Frontal cortex (tissue), 4 donors: ENCODE results near the gene MYNN. TPM values are rescaled to one million over a fixed set of nuclear protein-coding genes. Genes with fewer than 3 reads are reported as not detected.

ENCODE experiments used
- DNase-seq, 2 donors: peaks; one replicate each; pipeline ENCODE4 v3.0.0; 2012; ENCODE audit warnings: low spot score in 2 of 2
- FAIRE-seq: peaks from 2 replicates; lab custom pipeline; 2012; peaks lifted over from hg19 to GRCh38; lab: Jason Lieb, UNC
- total RNA-seq: library from RNA; depleted of rRNA; stranded (reverse); fragments of >200 nt; gene quantifications from one replicate; pipeline ENCODE4 v1.2.3, GENCODE V29; 2014
- donor health status: control.
- donor health status: control.
- donor health status: control.

MYNN gene
- total RNA-seq, 1 donor from 2014 or later = 44.4 TPM

DNA sequence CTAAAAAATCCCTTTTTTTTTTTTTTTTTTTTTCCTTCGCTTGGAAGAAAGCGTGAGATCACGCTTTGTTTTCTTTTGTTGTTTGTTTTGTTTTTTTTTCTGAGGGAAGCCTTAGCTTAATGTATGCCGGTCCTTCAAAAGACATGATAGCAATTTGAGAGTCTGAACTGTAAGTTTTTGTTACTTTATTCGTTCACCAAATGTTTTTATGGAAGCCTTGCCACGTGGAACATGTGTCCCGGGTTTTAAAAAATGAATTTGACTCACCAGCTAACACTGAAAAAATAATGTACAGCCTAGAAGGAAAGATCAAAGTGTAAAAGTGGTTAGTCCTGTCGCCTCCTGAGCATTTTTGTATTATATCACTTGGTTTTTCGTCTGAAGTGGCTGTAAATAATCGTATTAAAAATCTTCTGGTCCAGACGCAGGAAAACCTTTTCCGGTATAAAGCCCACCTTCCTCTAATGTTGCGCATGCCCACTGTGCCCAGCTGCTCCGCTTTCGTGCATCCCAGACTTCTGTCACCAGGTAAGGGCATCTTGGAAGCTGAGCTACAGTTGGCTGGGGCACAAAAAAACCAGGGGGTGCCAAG is 795 bp upstream of the MYNN start:
- FAIRE-seq (no peak), DNase-seq (peak; percentile 25 to 39)

DNA sequence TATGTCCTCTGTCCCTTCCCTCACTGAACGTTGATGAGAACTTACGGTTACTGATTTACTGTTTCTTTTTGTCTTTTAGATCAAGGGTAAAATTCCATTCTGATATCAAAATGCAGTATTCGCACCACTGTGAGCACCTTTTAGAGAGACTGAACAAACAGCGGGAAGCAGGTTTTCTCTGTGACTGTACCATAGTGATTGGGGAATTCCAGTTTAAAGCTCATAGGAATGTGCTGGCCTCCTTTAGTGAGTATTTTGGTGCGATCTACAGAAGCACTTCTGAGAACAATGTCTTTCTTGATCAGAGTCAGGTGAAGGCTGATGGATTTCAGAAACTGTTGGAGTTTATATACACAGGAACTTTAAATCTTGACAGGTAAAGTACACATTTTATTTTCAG is 990 bp downstream of the MYNN start:
- no peak for FAIRE-seq
- DNase-seq = no peak

DNA sequence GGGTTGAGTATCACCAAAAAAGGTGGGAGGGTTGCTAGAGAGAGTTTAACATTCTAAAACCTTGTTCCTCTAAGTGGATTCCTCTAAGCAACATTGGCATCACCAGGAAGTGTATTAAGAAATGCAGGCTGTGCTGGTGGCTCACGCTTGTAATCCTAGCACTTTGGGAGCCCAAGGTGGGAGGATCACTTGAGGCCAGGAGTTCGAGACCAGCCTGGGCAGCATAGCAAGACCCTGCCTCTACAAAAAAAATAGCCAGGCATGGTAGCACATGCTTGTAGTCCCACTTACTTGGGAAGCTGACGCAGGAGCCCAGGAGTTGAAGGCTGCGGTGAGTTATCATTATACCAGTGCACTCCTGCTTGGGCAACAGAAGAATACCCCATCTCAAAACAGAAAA is 4.6 kb downstream of the MYNN start:
- no peak for FAIRE-seq
- no peak for DNase-seq

DNA sequence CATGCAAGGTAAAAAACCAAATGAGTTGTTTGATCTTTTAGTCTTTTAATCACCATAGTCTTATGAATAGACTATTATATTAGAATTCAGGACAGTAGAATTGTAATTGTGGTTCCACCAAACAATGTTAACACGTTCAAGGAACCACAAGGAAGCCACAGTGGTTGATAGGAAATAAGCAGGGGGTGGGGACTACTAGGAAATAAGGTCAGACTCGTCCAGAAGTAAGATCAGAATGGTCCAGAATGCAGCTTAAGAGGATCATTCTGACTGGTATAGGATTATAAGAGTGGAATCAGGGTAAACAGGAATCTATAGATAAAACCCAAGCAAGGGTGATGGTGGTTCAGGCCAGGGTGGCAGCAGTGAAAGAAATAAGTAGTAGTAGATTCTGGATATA is 7.5 kb downstream of the MYNN start:
- FAIRE-seq (no peak), DNase-seq (no peak)

DNA sequence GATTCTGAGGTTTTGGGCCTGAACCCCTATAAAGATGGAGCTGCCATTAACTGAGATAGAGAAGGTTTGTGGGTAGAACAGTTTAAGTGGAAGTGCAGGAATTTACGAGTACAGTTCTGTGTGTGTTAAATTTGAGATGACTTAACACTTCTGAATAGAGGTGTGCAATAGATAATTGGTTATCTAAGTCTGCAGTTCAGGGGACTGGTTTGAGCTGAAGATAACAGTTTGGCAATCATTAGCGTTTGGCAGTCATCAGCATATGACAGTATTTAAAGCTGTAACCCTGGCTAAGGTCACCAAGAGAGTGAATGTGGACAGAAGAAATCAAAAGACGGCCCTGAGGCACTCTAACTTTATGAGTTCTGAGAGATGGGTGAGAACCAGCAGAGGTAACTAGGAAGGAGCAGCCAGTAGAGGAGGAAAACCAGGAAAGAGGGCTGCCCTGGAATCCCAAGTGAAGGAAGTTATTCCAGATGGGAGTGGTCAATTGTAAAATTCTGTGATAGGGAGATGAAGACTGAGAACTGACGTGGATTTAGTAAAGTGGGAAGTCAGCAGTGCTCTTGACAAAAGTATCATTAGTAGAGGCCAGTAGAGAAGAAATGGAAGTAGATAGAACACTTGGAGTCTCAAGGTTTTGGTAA is 8.1 kb downstream of the MYNN start:
- no peak for DNase-seq
- FAIRE-seq = no peak

DNA sequence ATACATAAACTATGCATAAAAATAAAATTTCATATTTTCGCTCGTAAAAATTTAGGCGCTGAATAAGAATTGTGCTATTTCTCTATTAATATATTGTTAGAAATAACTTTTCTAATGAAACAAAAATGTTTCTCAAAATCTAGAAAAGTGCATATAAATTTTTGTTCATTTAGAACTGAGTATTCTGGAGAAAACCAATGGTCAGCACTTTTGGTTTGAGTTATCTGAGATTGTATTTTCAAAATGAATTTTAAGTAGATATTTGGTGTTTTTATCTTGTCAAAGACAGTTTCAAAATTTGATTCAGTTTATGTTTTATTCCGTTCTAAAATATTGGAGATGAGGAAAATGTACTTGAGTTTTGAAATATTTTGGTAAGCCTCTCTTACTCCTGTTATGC is 13.9 kb downstream of the MYNN start:
- no peak for FAIRE-seq
- no peak for DNase-seq

DNA sequence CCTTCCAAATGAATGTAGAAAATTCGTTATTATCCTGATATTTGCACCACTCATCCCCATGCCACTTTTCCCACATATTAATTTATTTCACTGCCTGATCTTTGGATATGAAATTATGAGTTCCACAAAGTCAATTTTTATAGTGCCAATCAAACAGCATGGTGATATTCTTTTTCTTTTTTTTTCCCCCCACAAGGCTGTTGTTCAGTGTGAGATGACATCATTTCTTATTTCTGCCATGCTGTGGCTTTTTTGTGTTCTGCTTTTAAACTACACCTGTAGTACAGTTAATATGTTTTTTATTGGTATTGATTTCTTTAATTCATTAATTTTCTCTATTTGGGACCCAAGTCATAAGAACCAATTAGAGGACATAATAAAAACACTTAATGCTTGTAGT is 14.6 kb downstream of the MYNN start:
- DNase-seq (no peak), FAIRE-seq (no peak)

DNA sequence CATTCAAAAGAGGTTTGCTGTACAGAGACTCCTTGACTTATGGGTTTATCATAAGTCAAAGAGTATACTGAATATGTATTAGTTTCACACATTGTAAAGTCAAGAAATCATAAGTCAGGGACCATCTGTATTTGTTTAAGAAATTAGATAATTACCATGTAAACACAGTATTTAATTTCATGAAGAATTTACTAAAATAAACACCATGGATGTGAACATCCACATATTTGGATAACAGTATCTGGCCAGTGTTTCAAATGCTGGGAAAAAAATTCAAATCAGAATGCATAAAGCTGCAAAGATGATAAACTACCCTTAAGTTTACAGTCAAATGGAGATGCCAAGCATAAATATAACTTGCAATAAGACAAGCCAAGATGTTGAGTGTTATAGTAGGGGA is 17.0 kb downstream of the MYNN start:
- DNase-seq (no peak), FAIRE-seq (no peak)

DNA sequence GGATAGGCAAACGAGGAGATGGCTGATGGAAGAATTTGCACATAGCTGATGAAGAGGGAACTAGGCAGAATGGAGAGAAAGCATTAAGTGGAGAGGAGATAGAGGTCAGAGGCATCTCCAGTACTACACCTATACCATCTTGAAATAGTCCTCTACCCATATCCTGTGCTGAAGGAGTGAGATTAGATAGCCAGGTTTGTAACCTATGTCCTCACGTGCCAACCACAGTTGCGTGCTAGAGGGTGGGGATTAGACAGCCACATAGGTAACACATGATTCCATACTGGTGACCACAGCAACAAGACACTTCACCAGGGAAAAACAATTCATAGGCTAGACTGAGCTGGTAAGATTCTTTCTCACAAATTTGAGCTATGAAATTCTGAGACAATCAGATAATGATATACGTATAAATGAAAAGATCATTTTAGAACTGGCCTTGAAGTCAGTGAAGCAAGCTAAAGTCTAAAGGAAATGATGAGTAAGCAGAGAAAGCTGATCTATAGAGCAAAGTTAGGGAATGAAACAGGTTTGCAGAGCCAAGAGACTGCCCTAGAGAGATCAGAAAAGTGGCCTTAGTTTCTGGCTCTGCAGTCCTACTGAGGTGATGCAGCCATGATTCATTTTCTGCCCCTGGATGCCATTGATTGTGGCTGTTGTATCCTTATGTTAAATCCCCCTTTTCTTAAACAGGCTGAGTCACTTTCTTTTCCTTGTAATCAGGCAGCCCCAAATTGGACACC is 17.7 kb downstream of the MYNN start:
- DNase-seq (no peak), FAIRE-seq (no peak)

DNA sequence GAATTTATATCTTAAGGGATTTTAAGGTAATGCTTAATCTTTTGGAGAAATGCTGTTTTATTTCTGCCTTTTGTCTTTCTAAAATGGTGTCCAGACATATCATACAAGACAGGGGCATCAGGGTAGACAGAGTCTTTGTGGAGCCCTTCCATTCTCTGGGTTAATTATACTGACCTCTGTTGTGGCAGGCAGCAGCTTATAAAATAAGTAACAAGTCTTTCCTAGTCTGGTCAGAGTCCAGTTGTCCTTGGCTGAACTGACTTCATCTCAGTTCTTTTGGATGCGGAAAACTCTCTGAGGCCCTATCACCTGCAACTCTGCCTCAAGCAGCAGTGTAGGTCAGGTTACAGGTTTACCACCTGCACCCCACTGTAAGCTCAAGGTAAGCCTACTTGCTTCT is 19.2 kb downstream of the MYNN start:
- DNase-seq (no peak), FAIRE-seq (no peak)

DNA sequence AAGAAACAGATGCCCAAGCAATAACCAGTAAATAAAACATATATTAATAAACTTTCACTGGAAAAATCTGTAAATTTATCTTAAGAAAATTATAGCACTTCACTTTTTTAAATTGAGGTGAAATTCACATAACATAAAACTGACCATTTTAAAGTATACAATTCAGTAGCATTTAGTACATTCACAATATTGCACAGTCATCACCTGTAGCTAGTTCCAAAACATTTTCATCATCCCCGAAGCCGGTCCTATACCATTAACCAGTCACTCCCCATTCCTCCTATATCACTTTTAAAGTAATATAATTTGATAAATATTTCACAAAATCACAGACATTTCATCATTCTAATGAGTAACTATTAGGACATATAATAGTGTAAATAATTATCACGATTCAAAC is 31.5 kb downstream of the MYNN start:
- FAIRE-seq (no peak), DNase-seq (no peak)

DNA sequence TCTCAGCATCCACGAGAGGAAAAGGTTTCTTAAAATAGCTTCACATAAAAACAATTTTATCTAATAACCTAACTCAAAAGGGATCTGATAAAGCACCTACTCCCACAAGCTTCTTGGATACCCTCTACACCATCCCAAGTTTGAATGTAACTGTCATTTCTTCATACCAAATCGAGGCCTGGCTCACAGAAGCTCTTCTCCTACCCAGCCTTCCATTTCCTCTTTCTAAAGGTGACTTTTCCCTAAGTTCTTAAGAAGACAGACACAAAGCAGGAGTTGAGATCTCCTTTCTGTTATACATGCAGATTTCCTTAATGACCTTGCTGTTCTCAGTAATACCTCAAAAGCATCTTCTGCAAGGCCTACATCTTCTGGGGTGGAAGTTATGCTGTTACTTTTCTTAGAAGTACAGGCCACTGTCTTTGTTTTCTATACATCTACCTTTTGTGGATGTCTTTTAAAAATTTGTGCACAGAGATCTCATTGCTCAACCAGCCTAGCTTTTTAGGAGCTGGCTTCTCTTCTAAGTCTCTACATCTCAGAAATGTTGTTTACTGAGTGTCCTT is 36.1 kb downstream of the MYNN start:
- DNase-seq (no peak), FAIRE-seq (no peak)

DNA sequence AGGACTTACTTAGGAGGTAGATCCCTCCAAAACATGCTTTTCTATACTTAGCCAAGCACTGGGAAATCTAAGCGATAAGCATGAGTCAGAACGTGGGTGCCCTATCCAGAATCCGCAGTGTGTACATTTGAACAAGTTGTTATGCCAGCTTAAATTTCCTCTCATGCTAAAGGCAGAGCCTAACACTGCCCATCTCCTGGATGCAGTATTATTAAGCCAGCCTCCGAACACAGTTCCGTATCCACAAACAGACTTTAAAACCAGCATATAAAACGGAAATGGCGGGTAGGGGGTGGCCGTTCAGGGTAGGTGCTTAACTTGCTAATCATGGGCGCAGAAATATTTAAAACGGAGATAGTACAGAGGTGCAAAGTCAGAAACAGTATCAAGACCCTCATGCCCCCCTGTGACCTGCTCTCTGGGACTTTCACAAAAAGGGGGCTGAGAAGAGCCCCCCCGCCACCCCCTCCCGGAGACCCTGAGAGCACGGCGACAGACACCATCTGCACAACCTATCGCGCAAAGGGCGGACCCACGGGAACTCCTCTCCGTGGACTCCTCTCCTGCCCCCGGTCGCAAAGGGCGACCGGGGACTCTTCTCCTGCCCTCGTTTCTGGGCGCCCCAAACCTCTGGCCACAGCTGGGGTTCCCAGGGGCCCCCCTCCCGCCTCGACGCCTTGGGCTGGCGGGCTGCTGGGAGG is 38.6 kb downstream of the MYNN start:
- DNase-seq = peak in 1 of 2 donors; percentile 19

DNA sequence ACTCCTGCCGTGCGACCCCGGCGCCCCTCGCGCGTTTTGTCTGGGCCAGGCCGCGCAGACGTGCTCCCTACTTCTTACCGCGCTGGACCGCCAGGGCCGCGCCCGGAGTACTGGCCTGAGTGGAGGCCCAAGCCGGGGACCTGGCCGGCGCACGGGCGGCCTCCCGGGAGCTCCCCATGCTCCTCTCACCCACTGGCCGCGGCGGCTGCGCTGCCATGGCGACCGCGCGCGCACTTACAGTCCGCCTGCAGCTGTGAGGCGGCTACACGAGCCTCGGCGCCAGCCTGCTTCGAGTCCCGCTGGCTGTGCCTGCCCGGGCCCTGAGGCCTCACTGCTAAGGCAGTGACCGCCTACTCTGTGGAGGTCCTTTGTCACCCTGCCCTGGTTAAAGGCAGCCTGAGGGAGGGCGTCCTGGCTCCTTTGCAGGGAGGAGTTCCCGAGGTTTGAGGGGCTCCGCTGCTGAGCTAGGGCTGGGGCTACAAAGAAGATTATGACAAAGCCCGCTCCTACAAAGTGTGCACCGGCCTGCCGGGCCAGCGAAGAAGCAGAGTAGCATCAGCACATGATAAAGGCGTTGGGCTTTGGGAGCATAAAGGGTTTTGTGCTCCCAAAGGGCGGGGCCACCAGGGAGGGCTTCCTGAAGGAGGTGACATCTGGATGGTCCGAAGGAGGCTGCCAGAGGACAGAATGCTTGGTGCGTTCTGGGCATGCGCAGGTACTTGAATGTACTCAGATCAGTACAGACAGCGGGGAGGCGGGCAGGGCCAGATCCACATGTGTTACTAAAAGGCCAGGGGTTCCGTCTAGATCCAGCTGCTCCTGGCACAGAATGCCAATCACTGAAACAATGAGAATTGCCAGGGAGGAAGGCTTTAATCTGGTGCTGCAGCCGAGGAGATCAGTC is 39.4 kb downstream of the MYNN start, which contains the start of the genes LRRC34 and LRRIQ4:
LRRC34 (minus strand) TSS at position 573 of the 904 bp plus-strand sequence; CDS start at position 217, 356 bp downstream.
LRRIQ4 (plus strand) TSS at position 539 of the 904 bp plus-strand sequence. CDS start 9,052 bp downstream, outside the sequence.
- FAIRE-seq (no peak), DNase-seq (peak; percentile 43 to 52)

More for the DNA sequence above, 38.6 kb downstream of the MYNN start:
- FAIRE-seq = no peak

DNA sequence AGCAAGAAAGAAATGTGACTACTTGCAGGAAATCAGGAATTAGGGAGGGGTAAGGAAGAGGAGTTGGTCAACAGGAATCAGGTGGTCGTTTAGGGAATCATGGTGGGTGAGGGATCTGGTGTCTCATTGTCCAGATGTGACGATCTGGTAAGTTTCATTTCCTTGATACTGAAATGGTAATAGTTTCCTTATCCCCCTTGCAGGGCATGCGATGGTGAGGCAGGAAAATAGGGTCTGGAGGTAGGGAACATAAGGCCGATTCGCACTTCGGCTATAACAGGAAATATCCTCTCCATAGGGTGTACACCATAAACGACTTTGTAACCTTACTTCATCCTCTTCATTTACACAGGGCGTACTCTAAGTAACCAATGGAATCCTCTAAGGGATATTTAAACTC is 40.1 kb downstream of the MYNN start:
- FAIRE-seq = no peak
- DNase-seq = no peak

DNA sequence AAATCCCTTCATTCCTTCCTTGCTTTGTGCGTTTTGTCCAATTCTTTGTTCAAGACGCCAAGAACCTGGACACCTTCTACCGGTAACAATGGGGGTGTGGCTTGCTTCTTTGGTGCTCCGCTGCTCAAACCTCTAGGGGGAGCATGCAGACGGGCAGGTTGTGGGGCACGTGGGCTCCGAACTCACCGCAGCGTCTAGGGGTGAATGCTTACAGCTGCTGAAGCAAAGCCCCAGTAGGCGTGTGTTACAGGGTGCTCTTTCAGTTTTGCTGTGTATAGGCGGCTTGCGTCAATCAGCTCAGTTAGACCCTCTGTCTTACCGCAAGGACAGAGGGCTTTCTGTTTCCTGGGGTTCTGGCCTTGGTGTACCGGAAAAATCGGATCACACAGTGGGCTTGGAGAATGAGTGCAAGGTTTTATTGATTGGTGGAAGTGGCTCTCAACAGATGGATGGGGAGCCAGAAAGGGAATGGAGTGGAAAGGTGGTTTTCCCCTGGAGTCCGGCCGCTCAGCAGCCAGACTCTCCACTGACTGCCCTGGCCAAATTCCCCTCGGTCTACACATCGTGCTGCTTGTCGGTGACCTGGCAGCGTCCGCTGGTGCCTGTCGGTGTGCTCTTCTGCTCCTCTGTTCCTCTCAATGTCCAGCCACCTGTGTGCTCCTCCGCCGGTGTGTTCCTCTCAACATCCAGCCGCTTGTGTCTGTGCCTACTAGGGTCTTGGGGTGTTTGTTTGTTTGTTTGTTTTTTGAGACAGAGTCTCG is 40.7 kb downstream of the MYNN start:
- no peak for FAIRE-seq

DNA sequence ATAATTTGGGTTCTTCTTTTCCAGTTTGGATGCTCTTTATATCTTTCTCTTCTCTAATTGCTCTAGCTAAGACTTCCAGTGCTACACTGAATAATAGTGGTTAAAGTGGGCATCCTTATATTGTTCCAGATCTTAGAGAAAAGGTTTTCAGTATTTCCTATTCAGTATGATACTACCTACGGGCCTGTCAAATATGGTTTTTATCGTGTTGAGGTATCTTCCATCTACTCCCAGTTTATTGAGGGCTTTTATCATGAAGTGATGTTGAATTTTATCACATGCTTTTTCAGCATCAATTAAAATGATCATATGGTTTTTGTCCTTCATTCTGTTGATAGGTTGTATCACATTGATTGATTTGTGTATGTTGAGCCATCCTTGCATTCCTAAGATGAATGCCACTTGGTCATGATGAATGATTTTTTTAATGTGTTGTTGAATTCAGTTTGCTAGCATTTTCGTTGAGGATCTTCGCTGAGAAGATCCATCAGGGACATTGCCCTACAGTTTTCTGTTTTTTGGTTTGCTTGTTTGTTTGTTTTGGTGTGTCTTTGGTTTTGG is 42.5 kb downstream of the MYNN start:
- DNase-seq (no peak), FAIRE-seq (no peak)

More for the DNA sequence above, 40.7 kb downstream of the MYNN start:
- DNase-seq = no peak

DNA sequence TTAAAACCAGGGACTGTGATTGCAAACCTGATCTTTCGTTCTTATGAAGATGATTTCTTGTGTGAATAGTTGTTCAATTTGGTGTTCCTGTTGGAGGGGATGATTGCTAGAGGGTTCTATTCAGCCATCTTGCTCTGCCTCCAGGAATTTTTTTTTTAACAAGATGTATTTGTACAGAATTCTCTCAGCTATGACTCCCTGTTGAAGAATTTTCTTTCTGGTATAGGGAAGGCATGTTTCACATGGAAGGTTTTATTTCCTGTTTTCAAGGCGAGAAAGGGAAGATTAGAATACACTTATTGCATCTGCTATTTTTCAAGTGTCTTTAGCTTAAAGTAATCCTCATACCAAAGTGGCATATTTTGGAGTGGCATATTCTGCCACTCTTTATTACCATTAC is 45.1 kb downstream of the MYNN start:
- DNase-seq (no peak), FAIRE-seq (no peak)
